ENCODE measurements around the gene CARM1. TPM values are rescaled to one million over a fixed set of nuclear protein-coding genes. Genes with fewer than 3 reads are reported as not detected.
"Not testable (repeated sequence)": the region's sequence is repeated elsewhere in the genome, so short reads cannot be mapped to it uniquely, and the experiment has no call there.

CARM1 gene
- total RNA-seq, 1 donor from 2014 or later = 9.2 TPM

GRCh38 chr19:10868872-10869547, 2.3 kb upstream of the CARM1 start:
- Histone ChIP-seq H3K4me3 (ENCODE audit: low read depth, low read length) (no peak overlapping the region), H3K36me3 (ENCODE audit: control insufficient read depth, insufficient read depth, low read length) (no peaks in the 10 kb centered on the region), H3K27me3 (ENCODE audit: control insufficient read depth, insufficient read depth, low read length) (no peaks in the 10 kb centered on the region)
- no peak for TF ChIP-seq CTCF (IDR thresholded peaks at IDR 0.05; ENCODE audit: insufficient read depth, low read length, severe bottlenecking)
- DNase-seq (ENCODE audit: low read depth) (no peak), FAIRE-seq (no peak)

DNA sequence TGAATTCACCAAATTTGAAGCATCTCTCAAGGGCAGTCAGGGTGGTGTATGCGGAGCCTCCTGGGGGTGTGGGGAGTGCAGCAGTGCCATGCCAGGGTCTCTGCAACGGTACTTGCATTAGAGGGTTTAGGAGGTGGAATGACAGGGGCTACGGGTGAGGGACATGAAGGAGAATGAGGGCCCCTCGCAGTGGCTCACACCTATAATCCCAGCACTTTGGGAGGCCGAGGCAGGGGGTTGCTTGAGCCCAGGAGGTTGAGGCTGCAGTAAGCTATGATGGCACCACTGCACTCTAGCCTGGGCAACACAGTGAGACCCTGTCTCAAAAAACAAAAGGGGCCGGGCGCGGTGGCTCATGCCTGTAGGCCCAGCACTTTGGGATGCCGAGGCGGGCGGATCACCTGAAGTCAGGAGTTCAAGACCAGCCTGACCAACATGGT, 1.5 kb upstream of the CARM1 start:
- not testable (repeated sequence) for FAIRE-seq; DNase-seq (ENCODE audit: low read depth); H3K36me3 ChIP-seq (ENCODE audit: control insufficient read depth, insufficient read depth, low read length); H3K27me3 ChIP-seq (ENCODE audit: control insufficient read depth, insufficient read depth, low read length); H3K4me3 ChIP-seq (ENCODE audit: low read depth, low read length)

- DNase-seq (ENCODE audit: low read depth) (no peak), FAIRE-seq (no peak)
- Histone ChIP-seq H3K27me3 (ENCODE audit: control insufficient read depth, insufficient read depth, low read length) (no peaks in the 10 kb centered on the region), H3K36me3 (ENCODE audit: control insufficient read depth, insufficient read depth, low read length) (no peaks in the 10 kb centered on the region), H3K4me3 (ENCODE audit: low read depth, low read length) (peak overlapping the region; percentile 34)
- no peak for TF ChIP-seq CTCF (IDR thresholded peaks at IDR 0.05; ENCODE audit: insufficient read depth, low read length, severe bottlenecking)
Observed at GRCh38 chr19:10870501-10870954, 825 bp upstream of the CARM1 start.

DNA sequence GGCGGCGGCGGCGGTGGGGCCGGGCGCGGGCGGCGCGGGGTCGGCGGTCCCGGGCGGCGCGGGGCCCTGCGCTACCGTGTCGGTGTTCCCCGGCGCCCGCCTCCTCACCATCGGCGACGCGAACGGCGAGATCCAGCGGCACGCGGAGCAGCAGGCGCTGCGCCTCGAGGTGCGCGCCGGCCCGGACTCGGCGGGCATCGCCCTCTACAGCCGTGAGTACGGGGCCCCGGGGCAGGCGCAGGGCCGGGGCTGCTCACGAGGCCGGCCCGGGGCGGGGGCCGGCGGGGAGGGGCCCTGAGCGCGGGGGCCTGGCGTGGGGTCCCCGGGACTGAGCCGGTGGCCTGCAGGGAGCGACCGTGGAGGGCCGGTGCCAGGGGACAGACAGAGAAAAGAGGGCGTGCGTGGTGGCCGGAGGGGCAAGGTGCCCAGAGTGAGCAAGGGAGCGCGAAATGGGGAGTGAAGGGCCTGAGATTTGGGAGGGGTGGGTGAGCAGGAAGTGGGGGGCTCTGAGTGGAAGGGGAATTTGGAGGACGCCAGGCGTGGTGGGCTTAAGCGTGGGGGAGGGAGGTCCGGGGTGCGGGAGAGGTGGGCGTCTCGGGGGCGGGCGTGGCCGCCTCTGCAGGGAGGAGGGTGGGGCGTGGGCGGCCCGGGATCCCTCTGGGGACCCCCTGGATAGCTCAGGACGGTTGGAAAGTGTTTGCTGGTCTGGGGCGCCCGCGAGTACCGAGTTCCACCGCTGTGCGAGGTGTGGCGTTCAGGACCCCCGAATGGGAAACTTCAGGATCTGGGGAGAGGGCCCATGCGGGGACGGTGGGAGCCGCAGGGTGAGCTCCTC, 575 bp downstream of the CARM1 start:
- Histone ChIP-seq H3K36me3 (ENCODE audit: control insufficient read depth, insufficient read depth, low read length) (no peaks in the 10 kb centered on the region), H3K27me3 (ENCODE audit: control insufficient read depth, insufficient read depth, low read length) (no peaks in the 10 kb centered on the region), H3K4me3 (ENCODE audit: low read depth, low read length) (peak overlapping the region; percentile 93)
- FAIRE-seq (no peak), DNase-seq (ENCODE audit: low read depth) (no peak)
- TF ChIP-seq CTCF (IDR thresholded peaks at IDR 0.05; ENCODE audit: insufficient read depth, low read length, severe bottlenecking) = no peak

DNA sequence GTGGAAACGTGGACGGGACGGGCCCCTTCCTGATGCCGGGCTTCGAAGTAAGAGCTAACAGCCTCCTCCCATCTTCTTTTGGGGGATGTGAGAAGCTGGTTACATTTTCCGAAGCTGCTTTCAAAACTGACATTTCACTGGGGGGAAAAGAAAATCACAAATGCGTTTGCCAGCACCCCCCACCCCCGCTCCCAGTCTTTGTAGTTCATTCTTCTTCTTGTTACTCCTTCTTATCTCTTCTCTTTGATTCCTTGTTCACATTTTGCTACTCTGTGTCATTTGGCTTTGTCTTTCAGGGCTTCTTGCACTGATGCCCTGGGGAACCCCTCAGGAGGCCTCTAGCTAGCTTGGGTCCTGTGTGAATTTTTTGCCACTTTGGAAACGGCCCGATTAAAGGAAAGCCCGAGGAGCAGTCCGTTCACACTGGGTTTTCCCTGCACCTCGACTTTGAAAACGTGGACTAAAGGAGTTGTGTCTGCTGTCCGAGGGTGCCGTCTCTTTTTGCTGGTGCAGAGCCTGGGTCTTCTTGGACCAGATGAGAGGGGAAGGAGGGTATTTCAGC, 1.3 kb downstream of the CARM1 start:
- H3K27me3 ChIP-seq (ENCODE audit: control insufficient read depth, insufficient read depth, low read length) = no peaks in the 10 kb centered on the region
- no peaks in the 10 kb centered on the region for H3K36me3 ChIP-seq (ENCODE audit: control insufficient read depth, insufficient read depth, low read length)
- FAIRE-seq (no peak), DNase-seq (ENCODE audit: low read depth) (no peak)
- no peak for TF ChIP-seq CTCF (IDR thresholded peaks at IDR 0.05; ENCODE audit: insufficient read depth, low read length, severe bottlenecking)
- H3K4me3 ChIP-seq (ENCODE audit: low read depth, low read length) = peak overlapping the region; percentile 93

DNA sequence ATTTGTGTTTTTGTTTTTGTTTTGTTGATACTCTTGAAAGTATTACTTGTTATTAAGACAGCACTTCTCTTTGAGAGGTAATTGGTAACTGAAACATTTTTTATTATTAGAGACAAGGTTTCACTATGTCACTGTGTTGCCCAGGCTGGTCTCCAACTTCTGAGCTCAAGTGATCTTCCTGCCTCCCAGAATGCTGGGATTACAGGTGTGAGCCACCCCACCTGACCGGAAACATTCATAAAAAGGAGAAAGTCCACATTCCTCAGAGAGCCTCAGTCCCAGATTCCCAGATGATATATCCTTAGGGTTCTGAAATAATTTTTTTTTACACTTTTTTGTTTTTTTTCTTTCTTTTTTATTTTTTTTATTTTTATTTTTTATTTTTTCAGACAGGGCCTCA, 2.7 kb downstream of the CARM1 start:
- no peak for FAIRE-seq
- Histone ChIP-seq H3K27me3 (ENCODE audit: control insufficient read depth, insufficient read depth, low read length) (no peaks in the 10 kb centered on the region), H3K36me3 (ENCODE audit: control insufficient read depth, insufficient read depth, low read length) (no peaks in the 10 kb centered on the region), H3K4me3 (ENCODE audit: low read depth, low read length) (no peak overlapping the region)
- DNase-seq (ENCODE audit: low read depth) = no peak
- no peak for TF ChIP-seq CTCF (IDR thresholded peaks at IDR 0.05; ENCODE audit: insufficient read depth, low read length, severe bottlenecking)

All from bronchial epithelial cell (primary cell).